CD14-positive monocyte (primary cell): Measurements from ENCODE around the gene MGAT4A. TPM values are rescaled to one million over a fixed set of nuclear protein-coding genes. Genes with fewer than 3 reads are reported as not detected.

Experiments
- DNase-seq, 3 donors: peaks; one replicate each; pipeline ENCODE4 v3.0.0-alpha.2; 2011 to 2022
- H2AFZ ChIP-seq: 2 replicates; pipeline ENCODE4 v1.6.0; 2012; ENCODE audit warnings: mild to moderate bottlenecking, low read depth, low read length, inconsistent platforms; ENCODE audit not compliant: insufficient read depth, poor library complexity, severe bottlenecking
- H3K27ac ChIP-seq, 2 donors: 1 replicate in 1 of 2; 2 replicates in 1 of 2; pipeline ENCODE4 v1.5.1; 2012 to 2013; ENCODE audit warnings: low read length in 2 of 2, control low read depth in 1 of 2, inconsistent platforms in 1 of 2, low read depth in 1 of 2, mild to moderate bottlenecking in 1 of 2
- H3K27me3 ChIP-seq, 2 donors: one replicate each; pipeline versions ENCODE4 v1.6.0 to v1.6.1; 2011 to 2013; ENCODE audit warnings: low read length in 2 of 2; ENCODE audit not compliant: control insufficient read depth in 2 of 2, insufficient read depth in 2 of 2
- H3K36me3 ChIP-seq, 2 donors: replicated peaks in 1 of 2; 1 replicate in 1 of 2; 2 replicates in 1 of 2; pipeline versions ENCODE4 v1.5.1 to v1.6.1; 2012 to 2013; ENCODE audit warnings: low read length in 2 of 2, control low read depth in 1 of 2, inconsistent platforms in 1 of 2, mild to moderate bottlenecking in 1 of 2; ENCODE audit not compliant: insufficient read depth in 2 of 2, control insufficient read depth in 1 of 2
- H3K4me1 ChIP-seq, 2 donors: 1 replicate in 1 of 2; 2 replicates in 1 of 2; pipeline versions ENCODE4 v1.5.1 to v1.6.1; 2012 to 2013; ENCODE audit warnings: low read length in 2 of 2, control low read depth in 1 of 2, inconsistent platforms in 1 of 2, mild to moderate bottlenecking in 1 of 2, moderate library complexity in 1 of 2; ENCODE audit not compliant: insufficient read depth in 2 of 2, control insufficient read depth in 1 of 2
- H3K4me2 ChIP-seq: replicated peaks from 2 replicates; pipeline ENCODE3; 2012; ENCODE audit warnings: low read length, moderate library complexity, mild to moderate bottlenecking; ENCODE audit not compliant: poor library complexity, severe bottlenecking; ENCODE audit errors: extremely low read depth
- H3K4me3 ChIP-seq, 3 experiments: fragments of 200-600 bp in 1 of 3; sonication (generic) in 1 of 3; replicated peaks in 1 of 3; 1 replicate in 2 of 3; 2 replicates in 1 of 3; pipeline ENCODE4 v1.5.1; 2011 to 2013; ENCODE audit warnings: low read length in 3 of 3, mild to moderate bottlenecking in 3 of 3, control low read depth in 2 of 3, low read depth in 2 of 3, inconsistent platforms in 1 of 3, moderate library complexity in 1 of 3
- H3K79me2 ChIP-seq: 2 replicates; pipeline ENCODE4 v1.6.0; 2012; ENCODE audit warnings: mild to moderate bottlenecking, control low read depth, inconsistent platforms, low read length, moderate library complexity; ENCODE audit not compliant: insufficient read depth
- H3K9ac ChIP-seq: 2 replicates; pipeline ENCODE4 v1.6.0; 2017; ENCODE audit warnings: low read length, mild to moderate bottlenecking; ENCODE audit not compliant: insufficient read depth, poor library complexity, severe bottlenecking
- H3K9me3 ChIP-seq, 2 donors: replicated peaks in 1 of 2; 1 replicate in 1 of 2; 2 replicates in 1 of 2; pipeline versions ENCODE4 v1.5.1 to v1.6.1; 2012 to 2013; ENCODE audit warnings: low read length in 2 of 2, control low read depth in 1 of 2; ENCODE audit not compliant: control insufficient read depth in 1 of 2, insufficient read depth in 1 of 2
- H4K20me1 ChIP-seq: 2 replicates; pipeline ENCODE4 v1.6.0; 2012; ENCODE audit warnings: mild to moderate bottlenecking, low read length, control low read depth, moderate library complexity; ENCODE audit not compliant: insufficient read depth
- H3K27ac Mint-ChIP-seq, 7 donors: one replicate each; pipeline ENCODE4 v1.8.0; 2020; ENCODE audit warnings: mild to moderate bottlenecking in 7 of 7, mixed read lengths in 7 of 7, moderate library complexity in 6 of 7, inconsistent platforms in 2 of 7
- H3K27me3 Mint-ChIP-seq, 3 donors: one replicate each; pipeline ENCODE4 v1.8.0; 2021 to 2022; ENCODE audit warnings: low read depth in 3 of 3, mild to moderate bottlenecking in 3 of 3, mixed read lengths in 3 of 3, moderate library complexity in 3 of 3, inconsistent platforms in 1 of 3
- H3K36me3 Mint-ChIP-seq, 2 donors: one replicate each; pipeline ENCODE4 v1.8.0; 2020; ENCODE audit warnings: mixed read lengths in 2 of 2, inconsistent platforms in 1 of 2, mild to moderate bottlenecking in 1 of 2
- H3K4me1 Mint-ChIP-seq: one replicate; pipeline ENCODE4 v1.8.0; 2020; ENCODE audit warnings: mild to moderate bottlenecking, mixed read lengths
- H3K4me3 Mint-ChIP-seq, 2 donors: one replicate each; pipeline ENCODE4 v1.8.0; 2020; ENCODE audit warnings: mild to moderate bottlenecking in 2 of 2, mixed read lengths in 2 of 2, moderate library complexity in 1 of 2
- H3K9me3 Mint-ChIP-seq, 7 donors: one replicate each; pipeline ENCODE4 v1.8.0; 2020 to 2022; ENCODE audit warnings: mixed read lengths in 7 of 7, mild to moderate bottlenecking in 6 of 7, moderate library complexity in 6 of 7, inconsistent platforms in 2 of 7
- WGBS: methylation state at CpG from one replicate; pipeline ENCODE4 v1.1.5; 2013; ENCODE audit warnings: missing lambda C conversion rate; ENCODE audit not compliant: insufficient coverage; 5-methylcytosine and 5-hydroxymethylcytosine counted together
- intact Hi-C, 2 donors: fragments of 100-400 bp; cut with micrococcal nuclease; formaldehyde crosslinking; loops; one replicate each; pipeline versions ENCODE4 v1.15.0 to v1.15.1; 2023
- polyA plus RNA-seq, 3 donors: library from polyadenylated mRNA; depleted of rRNA in 1 of 3; unstranded in 2 of 3; stranded (reverse) in 1 of 3; fragments of 300-500 nt in 2 of 3; fragments of >200 nt in 1 of 3; fragmentation: Illumina TruSeq in 2 of 3; gene quantifications; 1 replicate in 2 of 3; 2 replicates in 1 of 3; pipeline ENCODE4 v1.2.3, GENCODE V29; 2012 to 2021
- TF ChIP-seq, protein P1 (sequence below): fragments of 200-600 bp; IDR thresholded peaks from one replicate; pipeline ENCODE4 v1.8.0; 2022; ENCODE audit warnings: antibody characterized with exemption, mild to moderate bottlenecking

Gene MGAT4A
- polyA plus RNA-seq, 3 donors, result 24.3 to 35.9 (median 35.1) TPM

DNA sequence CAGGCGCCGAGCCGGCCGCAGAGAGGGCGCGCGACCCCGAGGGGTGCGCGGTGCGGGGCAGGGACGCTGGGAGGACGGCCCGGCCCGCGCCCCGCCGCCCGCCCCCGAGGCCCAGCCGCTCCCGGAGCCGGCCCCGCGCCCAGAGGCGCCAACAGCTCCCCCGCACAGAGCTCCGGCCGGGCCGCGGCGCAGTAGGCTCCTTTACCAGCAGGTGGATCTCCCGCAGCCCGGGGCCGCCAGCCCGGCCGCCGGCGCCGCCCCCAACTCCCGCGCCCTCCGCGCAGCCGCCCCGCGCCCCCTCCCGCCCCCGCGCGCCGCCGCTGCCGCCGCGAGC, 258 bp downstream of the MGAT4A start:
- Histone ChIP-seq H3K9ac (peak overlapping the region; percentile 74), H3K9me3 (no peaks in the 10 kb centered on the region), H3K79me2 (peaks cover 66% of the 10 kb centered on the region), H4K20me1 (peaks cover 15% of the 10 kb centered on the region), H3K4me3 (peak overlapping the region; percentile 46 to 72 (median 62)), H3K36me3 (peaks cover 0 to 10% of the 10 kb centered on the region in 2 donors), H3K27me3 (no peaks in the 10 kb centered on the region), H3K27ac (peak overlapping the region in 1 of 2 donors; percentile 59), H3K4me1 (peaks cover 38 to 49% of the 10 kb centered on the region in 2 donors), H2AFZ (peak overlapping the region; percentile 79), H3K4me2 (peak overlapping the region; percentile 79)
- DNase-seq, result peak in 2 of 3 donors; percentile 42 to 51
- H3K9me3 Mint-ChIP-seq, result peaks cover 0 to 4% (median 0%) of the 10 kb centered on the region in 7 donors
- H3K36me3 Mint-ChIP-seq, result peaks cover 2 to 12% of the 10 kb centered on the region in 2 donors
- H3K4me3 Mint-ChIP-seq, result peak overlapping the region; percentile 77 to 90
- peaks cover 51% of the 10 kb centered on the region for H3K4me1 Mint-ChIP-seq
- intact Hi-C loops, result loop anchor here (5.0 to 10.0 kb wide), 2 partner anchors 92 to 94 kb away; no protein-coding TSS in a partner anchor
- TF ChIP-seq, protein P1, sequence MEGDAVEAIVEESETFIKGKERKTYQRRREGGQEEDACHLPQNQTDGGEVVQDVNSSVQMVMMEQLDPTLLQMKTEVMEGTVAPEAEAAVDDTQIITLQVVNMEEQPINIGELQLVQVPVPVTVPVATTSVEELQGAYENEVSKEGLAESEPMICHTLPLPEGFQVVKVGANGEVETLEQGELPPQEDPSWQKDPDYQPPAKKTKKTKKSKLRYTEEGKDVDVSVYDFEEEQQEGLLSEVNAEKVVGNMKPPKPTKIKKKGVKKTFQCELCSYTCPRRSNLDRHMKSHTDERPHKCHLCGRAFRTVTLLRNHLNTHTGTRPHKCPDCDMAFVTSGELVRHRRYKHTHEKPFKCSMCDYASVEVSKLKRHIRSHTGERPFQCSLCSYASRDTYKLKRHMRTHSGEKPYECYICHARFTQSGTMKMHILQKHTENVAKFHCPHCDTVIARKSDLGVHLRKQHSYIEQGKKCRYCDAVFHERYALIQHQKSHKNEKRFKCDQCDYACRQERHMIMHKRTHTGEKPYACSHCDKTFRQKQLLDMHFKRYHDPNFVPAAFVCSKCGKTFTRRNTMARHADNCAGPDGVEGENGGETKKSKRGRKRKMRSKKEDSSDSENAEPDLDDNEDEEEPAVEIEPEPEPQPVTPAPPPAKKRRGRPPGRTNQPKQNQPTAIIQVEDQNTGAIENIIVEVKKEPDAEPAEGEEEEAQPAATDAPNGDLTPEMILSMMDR, result no peak
- under 1% methylated on average over 53 of the region's 56 CpGs for WGBS
- no peak overlapping the region for H3K27ac Mint-ChIP-seq
- H3K27me3 Mint-ChIP-seq, result peaks cover 0 to 4% (median 3%) of the 10 kb centered on the region in 3 donors

DNA sequence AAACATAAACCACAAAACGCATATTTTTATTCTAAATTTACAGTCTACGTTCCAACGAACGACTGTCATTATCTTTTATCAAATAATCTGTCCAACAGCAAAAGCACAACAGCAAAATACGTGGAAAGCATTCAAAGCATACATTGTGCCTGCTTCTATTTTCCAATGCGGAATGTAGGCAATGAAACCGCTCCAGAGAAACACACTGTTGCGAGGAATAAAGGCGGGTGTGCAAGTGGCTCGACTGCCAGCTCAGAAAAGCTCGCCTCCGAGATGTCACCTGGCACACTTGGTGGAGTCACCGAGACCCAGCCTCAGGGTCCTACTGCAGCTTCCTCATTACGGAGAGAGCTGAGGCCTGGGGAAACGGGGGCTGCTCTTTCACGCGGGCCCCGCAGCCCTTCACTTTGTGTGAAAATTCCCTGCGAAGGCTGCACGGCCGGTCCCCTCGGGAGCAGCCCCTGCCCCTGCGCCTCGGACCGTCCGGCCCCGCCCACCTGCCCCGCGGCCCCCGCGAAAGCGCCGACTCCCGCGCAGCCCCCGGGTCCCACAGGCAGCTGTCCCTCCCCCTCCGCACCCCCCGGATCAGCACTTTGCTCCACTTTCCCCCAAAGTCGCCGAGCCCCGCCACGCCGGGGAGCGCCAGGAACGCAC, 752 bp downstream of the MGAT4A start:
- Histone ChIP-seq H3K4me2 (peak overlapping the region; percentile 79), H2AFZ (peak overlapping the region; percentile 79), H4K20me1 (peaks cover 15% of the 10 kb centered on the region), H3K4me1 (peaks cover 37 to 49% of the 10 kb centered on the region in 2 donors), H3K9ac (peak overlapping the region; percentile 74), H3K4me3 (peak overlapping the region; percentile 46 to 72 (median 62)), H3K27me3 (no peaks in the 10 kb centered on the region), H3K9me3 (no peaks in the 10 kb centered on the region), H3K36me3 (peaks cover 0 to 15% of the 10 kb centered on the region in 2 donors), H3K27ac (peak overlapping the region in 1 of 2 donors; percentile 59), H3K79me2 (peaks cover 71% of the 10 kb centered on the region)
- intact Hi-C loops, result loop anchor here (5.0 to 10.0 kb wide), 2 partner anchors 92 to 95 kb away; no protein-coding TSS in a partner anchor
- H3K9me3 Mint-ChIP-seq, result peaks cover 0 to 4% (median 0%) of the 10 kb centered on the region in 7 donors
- peaks cover 0 to 4% (median 3%) of the 10 kb centered on the region in 3 donors for H3K27me3 Mint-ChIP-seq
- H3K4me1 Mint-ChIP-seq, result peaks cover 51% of the 10 kb centered on the region
- H3K36me3 Mint-ChIP-seq, result peaks cover 6 to 15% of the 10 kb centered on the region in 2 donors
- TF ChIP-seq, protein P1, result no peak
- H3K4me3 Mint-ChIP-seq, result peak overlapping the region; percentile 77 to 90
- peak; percentile 42 to 53 (median 53) for DNase-seq
- WGBS, result 0% methylated on average over 40 of the region's 45 CpGs
- peak overlapping the region in 2 of 7 donors; percentile 46 to 60 for H3K27ac Mint-ChIP-seq
